ENCODE results near the gene XPR1. TPM values are rescaled to one million over a fixed set of nuclear protein-coding genes. Genes with fewer than 3 reads are reported as not detected.

Gene XPR1
- total RNA-seq, 1 experiment from 2014 or later = 19.9 TPM

DNA sequence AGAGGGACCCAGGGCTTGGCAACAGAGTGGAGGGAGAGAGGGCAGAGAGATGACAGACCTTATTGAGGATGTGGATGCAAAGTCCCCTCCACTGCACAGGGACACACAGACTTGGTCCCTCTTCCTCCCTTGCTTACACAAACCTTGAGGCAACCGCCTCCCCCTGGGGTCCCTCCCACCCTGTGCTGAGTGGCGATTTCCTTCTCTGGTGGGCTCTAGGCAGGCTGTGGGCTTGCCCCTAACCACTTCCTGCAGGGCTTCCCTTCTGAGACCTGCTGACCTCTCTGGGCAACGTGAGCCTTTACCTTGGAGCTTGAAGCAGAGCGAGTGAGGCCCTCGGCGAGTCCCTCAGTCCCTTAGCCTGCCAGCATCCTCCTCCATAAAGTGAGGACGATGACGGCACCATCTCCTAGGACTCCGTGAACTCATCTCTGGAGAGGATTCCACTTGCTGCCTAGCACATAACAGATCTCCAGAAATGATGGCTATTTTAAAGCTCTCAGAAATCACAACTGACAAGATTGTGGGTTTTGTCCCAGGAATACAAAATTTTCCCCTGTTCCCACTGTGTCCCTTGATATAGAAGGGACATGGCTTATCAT lies 305.9 kb downstream of the XPR1 start (continued):
- TF ChIP-seq, protein P1, sequence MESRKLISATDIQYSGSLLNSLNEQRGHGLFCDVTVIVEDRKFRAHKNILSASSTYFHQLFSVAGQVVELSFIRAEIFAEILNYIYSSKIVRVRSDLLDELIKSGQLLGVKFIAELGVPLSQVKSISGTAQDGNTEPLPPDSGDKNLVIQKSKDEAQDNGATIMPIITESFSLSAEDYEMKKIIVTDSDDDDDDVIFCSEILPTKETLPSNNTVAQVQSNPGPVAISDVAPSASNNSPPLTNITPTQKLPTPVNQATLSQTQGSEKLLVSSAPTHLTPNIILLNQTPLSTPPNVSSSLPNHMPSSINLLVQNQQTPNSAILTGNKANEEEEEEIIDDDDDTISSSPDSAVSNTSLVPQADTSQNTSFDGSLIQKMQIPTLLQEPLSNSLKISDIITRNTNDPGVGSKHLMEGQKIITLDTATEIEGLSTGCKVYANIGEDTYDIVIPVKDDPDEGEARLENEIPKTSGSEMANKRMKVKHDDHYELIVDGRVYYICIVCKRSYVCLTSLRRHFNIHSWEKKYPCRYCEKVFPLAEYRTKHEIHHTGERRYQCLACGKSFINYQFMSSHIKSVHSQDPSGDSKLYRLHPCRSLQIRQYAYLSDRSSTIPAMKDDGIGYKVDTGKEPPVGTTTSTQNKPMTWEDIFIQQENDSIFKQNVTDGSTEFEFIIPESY (IDR thresholded peaks at IDR 0.05; ENCODE audit: extremely low read depth, insufficient replicate concordance, low read length) = no peak
- TF ChIP-seq, protein P2, sequence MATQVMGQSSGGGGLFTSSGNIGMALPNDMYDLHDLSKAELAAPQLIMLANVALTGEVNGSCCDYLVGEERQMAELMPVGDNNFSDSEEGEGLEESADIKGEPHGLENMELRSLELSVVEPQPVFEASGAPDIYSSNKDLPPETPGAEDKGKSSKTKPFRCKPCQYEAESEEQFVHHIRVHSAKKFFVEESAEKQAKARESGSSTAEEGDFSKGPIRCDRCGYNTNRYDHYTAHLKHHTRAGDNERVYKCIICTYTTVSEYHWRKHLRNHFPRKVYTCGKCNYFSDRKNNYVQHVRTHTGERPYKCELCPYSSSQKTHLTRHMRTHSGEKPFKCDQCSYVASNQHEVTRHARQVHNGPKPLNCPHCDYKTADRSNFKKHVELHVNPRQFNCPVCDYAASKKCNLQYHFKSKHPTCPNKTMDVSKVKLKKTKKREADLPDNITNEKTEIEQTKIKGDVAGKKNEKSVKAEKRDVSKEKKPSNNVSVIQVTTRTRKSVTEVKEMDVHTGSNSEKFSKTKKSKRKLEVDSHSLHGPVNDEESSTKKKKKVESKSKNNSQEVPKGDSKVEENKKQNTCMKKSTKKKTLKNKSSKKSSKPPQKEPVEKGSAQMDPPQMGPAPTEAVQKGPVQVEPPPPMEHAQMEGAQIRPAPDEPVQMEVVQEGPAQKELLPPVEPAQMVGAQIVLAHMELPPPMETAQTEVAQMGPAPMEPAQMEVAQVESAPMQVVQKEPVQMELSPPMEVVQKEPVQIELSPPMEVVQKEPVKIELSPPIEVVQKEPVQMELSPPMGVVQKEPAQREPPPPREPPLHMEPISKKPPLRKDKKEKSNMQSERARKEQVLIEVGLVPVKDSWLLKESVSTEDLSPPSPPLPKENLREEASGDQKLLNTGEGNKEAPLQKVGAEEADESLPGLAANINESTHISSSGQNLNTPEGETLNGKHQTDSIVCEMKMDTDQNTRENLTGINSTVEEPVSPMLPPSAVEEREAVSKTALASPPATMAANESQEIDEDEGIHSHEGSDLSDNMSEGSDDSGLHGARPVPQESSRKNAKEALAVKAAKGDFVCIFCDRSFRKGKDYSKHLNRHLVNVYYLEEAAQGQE (IDR thresholded peaks at IDR 0.05; ENCODE audit: low read depth) = no peak
- TF ChIP-seq POLR2AphosphoS5 (IDR thresholded peaks at IDR 0.05; ENCODE audit: low read depth, low read length) = no peak
- TF ChIP-seq ZNF274 (IDR thresholded peaks at IDR 0.05; ENCODE audit: low read depth, low read length) = no peak
- no peak for TF ChIP-seq SIN3A (IDR thresholded peaks at IDR 0.05; ENCODE audit: low read depth)
- no peak for TF ChIP-seq CBX3 (IDR thresholded peaks at IDR 0.05; ENCODE audit: low read depth)
- TF ChIP-seq JUND (IDR thresholded peaks at IDR 0.05) = no peak
- TF ChIP-seq ELF1 (IDR thresholded peaks at IDR 0.05; ENCODE audit: borderline replicate concordance, low read depth) = no peak

Measured in HCT116 (cell line).